HCT116 (cell line): Measurements from ENCODE around the gene ACAT2.

ENCODE experiments used
- ATF3 ChIP-seq: IDR thresholded peaks from 2 replicates; pipeline ENCODE4 v1.6.1; 2012
- CBX3 ChIP-seq: IDR thresholded peaks from 2 replicates; pipeline ENCODE4 v1.6.1; 2012; ENCODE audit warnings: low read depth
- CTCF ChIP-seq, 3 experiments: fragments of 200-600 bp in 1 of 3; sonication (generic) in 1 of 3; IDR thresholded peaks in 2 of 3; conservative IDR thresholded peaks in 1 of 3; 2 replicates each; pipeline ENCODE4 v1.5.1; 2012 to 2017; ENCODE audit warnings: low read depth in 2 of 3, low read length in 2 of 3, antibody characterized with exemption in 1 of 3, borderline replicate concordance in 1 of 3, control low read depth in 1 of 3, mild to moderate bottlenecking in 1 of 3, mixed read lengths in 1 of 3, mixed run types in 1 of 3, moderate library complexity in 1 of 3; ENCODE audit not compliant: insufficient read depth in 1 of 3
- EGR1 ChIP-seq: IDR thresholded peaks from 2 replicates; pipeline ENCODE4 v1.6.1; 2012; ENCODE audit warnings: low read depth
- EZH2 ChIP-seq: fragments of 200-600 bp; sonication (generic); IDR thresholded peaks from 2 replicates; pipeline ENCODE4 v1.6.1; 2017; ENCODE audit warnings: antibody characterized with exemption, mixed run types
- JUND ChIP-seq: IDR thresholded peaks from 2 replicates; pipeline ENCODE4 v1.6.1; 2012
- POLR2AphosphoS5 ChIP-seq: IDR thresholded peaks from 2 replicates; pipeline ENCODE4 v1.6.1; 2011; ENCODE audit warnings: mild to moderate bottlenecking, low read depth, low read length, moderate library complexity
- RAD21 ChIP-seq: IDR thresholded peaks from 2 replicates; pipeline ENCODE4 v1.6.1; 2012; ENCODE audit warnings: low read depth, mild to moderate bottlenecking
- YY1 ChIP-seq: IDR thresholded peaks from 2 replicates; pipeline ENCODE4 v1.6.1; 2011; ENCODE audit warnings: low read length, low read depth, moderate library complexity, mild to moderate bottlenecking; ENCODE audit not compliant: insufficient replicate concordance; ENCODE audit errors: extremely low read depth
- ZFX ChIP-seq: fragments of 450-650 bp; IDR thresholded peaks from 2 replicates; pipeline ENCODE4 v1.6.1; 2017
- ZNF274 ChIP-seq: fragments of 200-500 bp; sonication (Bioruptor generic); IDR thresholded peaks from 2 replicates; pipeline ENCODE4 v1.6.1; 2014; ENCODE audit warnings: mild to moderate bottlenecking, low read depth, low read length, inconsistent platforms

- TF ChIP-seq CTCF (IDR thresholded peaks at IDR 0.05 in 2 of 3, conservative IDR thresholded peaks at IDR 0.05 in 1 of 3; ENCODE audit: borderline replicate concordance in 1 of 3, insufficient read depth in 1 of 3, low read depth in 2 of 3, low read length in 2 of 3) (no peak), CBX3 (no peak), RAD21 (no peak), EZH2 (no peak), EGR1 (no peak), ZNF274 (no peak), ATF3 (no peak), YY1 (no peak), POLR2AphosphoS5 (no peak), ZFX (no peak), JUND (no peak)
These were observed 29.2 kb downstream of the ACAT2 start for GRCh38 chr6:159790956-159791598.
